Endothelial cell of coronary artery (primary cell): ENCODE data around the gene PTAR1. TPM values are rescaled to one million over a fixed set of nuclear protein-coding genes. Genes with fewer than 3 reads are reported as not detected.

ENCODE experiments used
- total RNA-seq: library from RNA; depleted of rRNA; stranded (reverse); fragments of >200 nt; gene quantifications from 2 replicates; pipeline ENCODE4 v1.2.3, GENCODE V29; 2014

The PTAR1 gene, protein sequence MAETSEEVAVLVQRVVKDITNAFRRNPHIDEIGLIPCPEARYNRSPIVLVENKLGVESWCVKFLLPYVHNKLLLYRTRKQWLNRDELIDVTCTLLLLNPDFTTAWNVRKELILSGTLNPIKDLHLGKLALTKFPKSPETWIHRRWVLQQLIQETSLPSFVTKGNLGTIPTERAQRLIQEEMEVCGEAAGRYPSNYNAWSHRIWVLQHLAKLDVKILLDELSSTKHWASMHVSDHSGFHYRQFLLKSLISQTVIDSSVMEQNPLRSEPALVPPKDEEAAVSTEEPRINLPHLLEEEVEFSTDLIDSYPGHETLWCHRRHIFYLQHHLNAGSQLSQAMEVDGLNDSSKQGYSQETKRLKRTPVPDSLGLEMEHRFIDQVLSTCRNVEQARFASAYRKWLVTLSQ
- 39.6 and 57.8 TPM in 2 replicates for total RNA-seq

DNA sequence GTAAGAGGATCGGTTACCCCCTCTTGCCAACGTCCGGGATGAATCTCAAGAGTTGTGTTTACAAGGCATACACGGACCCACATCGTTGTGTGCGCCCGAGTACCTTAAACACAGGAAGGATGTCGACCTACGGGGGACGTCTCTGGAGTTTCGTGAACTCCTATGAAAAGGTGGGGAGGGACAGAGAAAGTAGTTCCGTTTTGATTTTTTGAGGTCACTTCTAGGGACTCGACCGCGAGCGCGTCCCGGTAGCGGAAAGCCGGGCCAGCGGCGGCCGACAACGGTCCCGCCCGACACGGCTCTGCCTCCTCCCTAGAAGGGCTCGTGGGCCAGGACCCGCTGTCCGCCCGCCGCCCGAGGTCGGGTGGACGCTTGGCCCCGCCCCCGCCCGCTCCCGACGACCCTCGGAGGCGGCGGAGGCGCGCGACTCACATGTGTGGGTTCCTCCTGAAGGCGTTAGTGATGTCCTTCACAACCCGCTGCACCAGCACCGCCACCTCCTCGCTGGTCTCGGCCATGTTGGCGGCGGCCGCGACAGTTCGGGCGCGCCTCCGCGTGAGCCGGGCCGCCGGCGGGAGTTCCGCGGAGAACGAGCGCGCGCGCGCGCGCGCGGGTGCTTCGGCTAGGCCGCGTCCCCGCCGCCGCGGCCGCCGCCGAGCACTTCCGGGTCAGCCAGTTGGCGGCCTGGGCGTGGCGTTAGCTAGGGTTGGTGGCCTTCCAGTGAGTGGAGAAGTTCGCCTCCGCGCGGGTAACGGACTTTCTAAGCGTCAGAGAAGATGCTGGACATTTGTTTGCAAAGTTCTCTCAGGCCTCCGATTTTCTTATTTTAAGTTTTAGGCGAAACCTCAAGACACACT, at the start of gene PTAR1:
PTAR1 (minus strand) TSS at position 591 of the 857 bp plus-strand sequence; CDS start at position 518, 73 bp downstream.

DNA sequence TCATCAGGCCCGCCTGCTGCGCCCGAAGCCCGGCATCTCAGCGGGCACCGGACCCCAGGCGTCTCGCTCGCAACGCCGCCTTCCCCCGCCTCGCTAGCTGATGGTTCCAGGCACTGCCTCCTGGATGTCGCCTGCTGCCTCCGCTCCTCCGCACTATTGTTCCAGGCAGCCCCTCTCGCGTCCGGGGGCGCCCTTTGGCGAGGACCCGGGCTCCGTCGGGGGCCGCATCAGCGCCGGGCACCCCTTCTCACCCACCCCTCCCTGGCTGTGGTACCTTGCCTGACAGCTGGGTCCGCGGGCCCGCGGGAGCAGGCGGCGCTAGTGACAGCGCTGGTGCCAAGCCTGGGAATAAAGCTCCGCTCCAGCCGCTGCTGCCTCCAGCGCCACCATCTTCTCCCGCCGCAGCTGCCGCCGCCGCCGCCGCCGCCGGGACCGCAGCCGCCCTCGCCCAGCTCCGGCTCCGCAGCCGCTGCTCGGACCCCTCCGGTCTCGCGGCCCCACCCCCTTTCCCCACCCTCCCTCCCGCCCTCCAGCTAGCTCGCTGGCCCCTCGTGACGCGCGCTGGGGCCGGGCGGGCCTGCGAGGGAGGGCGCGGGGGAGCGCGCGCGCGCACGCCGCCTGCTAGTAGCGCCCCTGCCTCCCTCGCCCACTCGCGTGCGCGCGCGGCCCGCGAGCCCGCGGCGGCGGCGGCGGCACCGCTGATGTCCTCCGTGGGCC, 87.8 kb downstream of the PTAR1 start, which contains the start of gene APBA1:
APBA1 (minus strand) TSS at position 493 of the 717 bp plus-strand sequence.

Other genes starting within 250 kb of the PTAR1 start
- 3.7 and 4.2 TPM in 2 replicates for gene APBA1, start 87.6 kb downstream of the PTAR1 start, total RNA-seq
- not detected in 2 replicates for gene CFAP95, start 60.8 kb upstream of the PTAR1 start, total RNA-seq